ENCODE results near the gene GJC1. TPM values are rescaled to one million over a fixed set of nuclear protein-coding genes. Genes with fewer than 3 reads are reported as not detected.

Gene GJC1
- total RNA-seq, 2 experiments from 2014 or later = not detected

- intact Hi-C loops (cut with DNase I, micrococcal nuclease) = no loop called here
- H3K27me3 ChIP-seq (ENCODE audit: control insufficient read depth in 1 of 2, insufficient read depth in 2 of 2, low read length in 2 of 2) = no peaks in the 10 kb centered on the region
- ChIA-PET CTCF (no interaction called here), POLR2A (no interaction called here)
- DNase-seq (no peak), ATAC-seq (ENCODE audit: poor library complexity) (no peak)
- H3K27ac ChIP-seq (ENCODE audit: low read depth in 1 of 2, low read length in 2 of 2) = no peak overlapping the region
- H3K27ac Mint-ChIP-seq = no peak overlapping the region
- no peaks in the 10 kb centered on the region for H3K36me3 Mint-ChIP-seq (ENCODE audit: low read depth)
- H3K27me3 Mint-ChIP-seq = no peaks in the 10 kb centered on the region
- H3K9me3 ChIP-seq (ENCODE audit: control insufficient read depth in 1 of 2, insufficient read depth in 1 of 2, low read length in 2 of 2) = no peaks in the 10 kb centered on the region
- no peaks in the 10 kb centered on the region for H3K36me3 ChIP-seq (ENCODE audit: insufficient read depth, low read length)
- TF ChIP-seq, protein P1, sequence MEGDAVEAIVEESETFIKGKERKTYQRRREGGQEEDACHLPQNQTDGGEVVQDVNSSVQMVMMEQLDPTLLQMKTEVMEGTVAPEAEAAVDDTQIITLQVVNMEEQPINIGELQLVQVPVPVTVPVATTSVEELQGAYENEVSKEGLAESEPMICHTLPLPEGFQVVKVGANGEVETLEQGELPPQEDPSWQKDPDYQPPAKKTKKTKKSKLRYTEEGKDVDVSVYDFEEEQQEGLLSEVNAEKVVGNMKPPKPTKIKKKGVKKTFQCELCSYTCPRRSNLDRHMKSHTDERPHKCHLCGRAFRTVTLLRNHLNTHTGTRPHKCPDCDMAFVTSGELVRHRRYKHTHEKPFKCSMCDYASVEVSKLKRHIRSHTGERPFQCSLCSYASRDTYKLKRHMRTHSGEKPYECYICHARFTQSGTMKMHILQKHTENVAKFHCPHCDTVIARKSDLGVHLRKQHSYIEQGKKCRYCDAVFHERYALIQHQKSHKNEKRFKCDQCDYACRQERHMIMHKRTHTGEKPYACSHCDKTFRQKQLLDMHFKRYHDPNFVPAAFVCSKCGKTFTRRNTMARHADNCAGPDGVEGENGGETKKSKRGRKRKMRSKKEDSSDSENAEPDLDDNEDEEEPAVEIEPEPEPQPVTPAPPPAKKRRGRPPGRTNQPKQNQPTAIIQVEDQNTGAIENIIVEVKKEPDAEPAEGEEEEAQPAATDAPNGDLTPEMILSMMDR (IDR thresholded peaks at IDR 0.05) = no peak
- no peak overlapping the region for H3K4me3 Mint-ChIP-seq
- no peaks in the 10 kb centered on the region for H3K9me3 Mint-ChIP-seq
- no peaks in the 10 kb centered on the region for H3K4me1 ChIP-seq (ENCODE audit: insufficient read depth, low read length)
- no peak overlapping the region for H3K4me3 ChIP-seq (ENCODE audit: low read length)
- H3K4me1 Mint-ChIP-seq (ENCODE audit: low read depth) = no peaks in the 10 kb centered on the region
Observed at GRCh38 chr17:44840274-44840673, 10.2 kb upstream of the GJC1 start.

- Mint-ChIP-seq H3K27ac (no peak overlapping the region), H3K36me3 (ENCODE audit: low read depth) (no peaks in the 10 kb centered on the region), H3K4me3 (no peak overlapping the region), H3K4me1 (ENCODE audit: low read depth) (no peaks in the 10 kb centered on the region), H3K9me3 (no peaks in the 10 kb centered on the region), H3K27me3 (peaks cover 16% of the 10 kb centered on the region)
- Histone ChIP-seq H3K36me3 (ENCODE audit: insufficient read depth, low read length) (no peaks in the 10 kb centered on the region), H3K27ac (ENCODE audit: low read depth in 1 of 2, low read length in 2 of 2) (no peak overlapping the region), H3K27me3 (ENCODE audit: control insufficient read depth in 1 of 2, insufficient read depth in 2 of 2, low read length in 2 of 2) (peaks cover 5 to 10% of the 10 kb centered on the region in 2 experiments), H3K4me1 (ENCODE audit: insufficient read depth, low read length) (no peaks in the 10 kb centered on the region), H3K4me3 (ENCODE audit: low read length) (no peak overlapping the region), H3K9me3 (ENCODE audit: control insufficient read depth in 1 of 2, insufficient read depth in 1 of 2, low read length in 2 of 2) (no peaks in the 10 kb centered on the region)
- ChIA-PET POLR2A (no interaction called here), CTCF (no interaction called here)
- TF ChIP-seq, protein P1 (IDR thresholded peaks at IDR 0.05) = no peak
- ATAC-seq (ENCODE audit: poor library complexity) (no peak), DNase-seq (no peak)
- intact Hi-C loops (cut with DNase I, micrococcal nuclease) = no loop called here
Observed at GRCh38 chr17:44837196-44837595, 7.1 kb upstream of the GJC1 start.

DNA sequence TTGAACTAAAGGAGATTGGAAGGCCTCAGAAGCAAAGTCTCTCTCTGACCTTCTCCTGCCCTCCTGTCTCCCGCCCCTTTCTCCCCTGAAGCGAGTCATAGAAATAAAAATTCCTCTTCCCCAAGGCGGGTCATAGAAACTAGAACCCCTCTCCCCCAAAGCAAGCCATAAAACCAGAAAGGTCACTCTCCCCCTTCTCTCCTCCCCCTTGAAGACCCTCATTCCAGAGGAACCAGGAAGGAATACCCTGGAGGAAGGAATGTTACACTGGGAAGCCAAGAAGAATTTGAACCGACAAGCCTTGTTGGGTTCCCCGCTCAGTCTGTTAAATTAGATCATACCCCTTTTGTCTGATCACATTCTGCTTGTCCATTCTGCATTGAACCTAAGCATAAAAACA, 2.7 kb upstream of the GJC1 start:
- Mint-ChIP-seq H3K27ac (no peak overlapping the region), H3K4me1 (ENCODE audit: low read depth) (peaks cover 15% of the 10 kb centered on the region), H3K9me3 (no peaks in the 10 kb centered on the region), H3K27me3 (peaks cover 48% of the 10 kb centered on the region), H3K36me3 (ENCODE audit: low read depth) (no peaks in the 10 kb centered on the region), H3K4me3 (no peak overlapping the region)
- POLR2A ChIA-PET = no interaction called here
- Histone ChIP-seq H3K36me3 (ENCODE audit: insufficient read depth, low read length) (no peaks in the 10 kb centered on the region), H3K4me1 (ENCODE audit: insufficient read depth, low read length) (peaks cover 16% of the 10 kb centered on the region), H3K27me3 (ENCODE audit: control insufficient read depth in 1 of 2, insufficient read depth in 2 of 2, low read length in 2 of 2) (peaks cover 20 to 46% of the 10 kb centered on the region in 2 experiments), H3K9me3 (ENCODE audit: control insufficient read depth in 1 of 2, insufficient read depth in 1 of 2, low read length in 2 of 2) (peaks cover 0 to 4% of the 10 kb centered on the region in 2 experiments), H3K4me3 (ENCODE audit: low read length) (no peak overlapping the region), H3K27ac (ENCODE audit: low read depth in 1 of 2, low read length in 2 of 2) (no peak overlapping the region)
- intact Hi-C loops (cut with DNase I, micrococcal nuclease) = no loop called here
- TF ChIP-seq, protein P1 (IDR thresholded peaks at IDR 0.05) = no peak
- ATAC-seq (ENCODE audit: poor library complexity) (no peak), DNase-seq (no peak)
- CTCF ChIA-PET = interaction anchor here (1.8 kb wide), 1 partner anchor 54 kb away, joined by 4 read pairs; no protein-coding TSS in a partner anchor

All from CD4-positive, alpha-beta T cell (primary cell).